SK-N-SH treated with all-trans-retinoic acid at 6 μM for 48 hours (cell line): ENCODE measurements around the gene IFNL3.
"Not testable (repeated sequence)": the region's sequence is repeated elsewhere in the genome, so short reads cannot be mapped to it uniquely, and the experiment has no call there.

Source experiments
- BACH2 ChIP-seq: fragments of 250-450 bp; sonication (Bioruptor Pico); IDR thresholded peaks from 2 replicates; pipeline ENCODE4 v1.9.0; 2021; ENCODE audit warnings: mild to moderate bottlenecking, borderline replicate concordance
- CSDC2 ChIP-seq: fragments of 250-450 bp; sonication (Bioruptor Pico); IDR thresholded peaks from 2 replicates; pipeline ENCODE4 v1.5.0; 2020; ENCODE audit warnings: mild to moderate bottlenecking, moderate library complexity
- GLIS3 ChIP-seq: fragments of 250-450 bp; sonication (Bioruptor Pico); IDR thresholded peaks from 2 replicates; pipeline ENCODE4 v1.5.0; 2020; ENCODE audit warnings: mild to moderate bottlenecking, moderate library complexity
- OSR1 ChIP-seq: fragments of 250-450 bp; sonication (Bioruptor Pico); IDR thresholded peaks from 2 replicates; pipeline ENCODE4 v1.8.0; 2022; ENCODE audit warnings: moderate library complexity, mild to moderate bottlenecking, inconsistent platforms
- PATZ1 ChIP-seq: fragments of 250-450 bp; sonication (Bioruptor Pico); IDR thresholded peaks from 2 replicates; pipeline ENCODE4 v1.8.0; 2020; ENCODE audit warnings: mild to moderate bottlenecking, moderate library complexity, borderline replicate concordance
- TCF4 ChIP-seq: fragments of 250-450 bp; sonication (Bioruptor Pico); IDR thresholded peaks from 2 replicates; pipeline ENCODE4 v1.8.0; 2021; ENCODE audit warnings: mild to moderate bottlenecking, moderate library complexity, borderline replicate concordance
- TOX ChIP-seq: fragments of 250-450 bp; sonication (Bioruptor Pico); IDR thresholded peaks from 2 replicates; pipeline ENCODE4 v1.8.0; 2021; ENCODE audit warnings: mild to moderate bottlenecking, moderate library complexity, borderline replicate concordance
- ZFP30 ChIP-seq: fragments of 450-650 bp; formaldehyde crosslinking; IDR thresholded peaks from 2 replicates; pipeline ENCODE4 v1.5.0; 2022; ENCODE audit warnings: mild to moderate bottlenecking, moderate library complexity
- ZNF70 ChIP-seq: fragments of 450-650 bp; formaldehyde crosslinking; IDR thresholded peaks from 2 replicates; pipeline ENCODE4 v1.5.0; 2020; ENCODE audit warnings: mild to moderate bottlenecking, moderate library complexity
- ZNF8 ChIP-seq: fragments of 450-650 bp; formaldehyde crosslinking; IDR thresholded peaks from 2 replicates; pipeline ENCODE4 v1.5.0; 2020; ENCODE audit warnings: mild to moderate bottlenecking, moderate library complexity

GRCh38 chr19:39245166-39245565 is 360 bp upstream of the IFNL3 start:
- not testable (repeated sequence) for TF ChIP-seq TOX (CRISPR knock-in tag); OSR1 (CRISPR knock-in tag); TCF4; ZNF70 (CRISPR knock-in tag); PATZ1; CSDC2 (CRISPR knock-in tag); BACH2; GLIS3 (CRISPR knock-in tag); ZFP30; ZNF8
